IMR-90 (cell line): ENCODE data around the gene AFM. TPM values are rescaled to one million over a fixed set of nuclear protein-coding genes. Genes with fewer than 3 reads are reported as not detected.

Experiments used
- ATAC-seq: fragments of 200-7000 bp; cut with Tn5 transposase; 2 replicates; pipeline ENCODE4 v1.9.1; 2020; ENCODE audit warnings: low read depth, mild to moderate bottlenecking, moderate library complexity
- BruUV-seq: library from RNA; stranded (reverse); fragments of 400-500 nt; replicated peaks from 2 replicates; lab custom pipeline; 2021; lab: Mats Ljungman, UMichigan
- CTCF ChIA-PET: fragments of 300-600 bp; formaldehyde crosslinking; extraction: SDS; loops from one replicate; lab custom pipeline; 2021; ENCODE audit warnings: antibody characterized with exemption; lab: Yijun Ruan, JAX
- POLR2A ChIA-PET: fragments of 300-600 bp; sonication (Branson Sonifier 250); formaldehyde crosslinking; loops from one replicate; lab custom pipeline; 2022; ENCODE audit warnings: antibody characterized with exemption; ENCODE audit not compliant: unreplicated experiment; lab: Charles Lee
- DNase-seq: peaks from one replicate; pipeline ENCODE4 v3.0.0; 2013
- H2AFZ ChIP-seq: replicated peaks from 2 replicates; pipeline ENCODE3; 2013; ENCODE audit warnings: low read length, mild to moderate bottlenecking; ENCODE audit not compliant: poor library complexity
- H2AK5ac ChIP-seq: 2 replicates; pipeline ENCODE4 v1.6.1; 2013; ENCODE audit warnings: low read depth, low read length, inconsistent platforms
- H2AK9ac ChIP-seq: replicated peaks from 2 replicates; pipeline ENCODE3; 2013; ENCODE audit warnings: mild to moderate bottlenecking, low read depth, low read length, moderate library complexity; ENCODE audit not compliant: poor library complexity
- H2BK120ac ChIP-seq: 2 replicates; pipeline ENCODE4 v1.6.1; 2013; ENCODE audit warnings: low read depth, low read length, inconsistent platforms
- H2BK15ac ChIP-seq: 3 replicates; pipeline ENCODE4 v1.6.1; 2013; ENCODE audit warnings: low read depth, low read length, inconsistent platforms
- H2BK20ac ChIP-seq: 2 replicates; pipeline ENCODE4 v1.6.1; 2013; ENCODE audit warnings: low read depth, mild to moderate bottlenecking, inconsistent platforms, low read length, moderate library complexity
- H2BK5ac ChIP-seq: 2 replicates; pipeline ENCODE4 v1.6.1; 2013; ENCODE audit warnings: mild to moderate bottlenecking, low read depth, low read length, inconsistent platforms; ENCODE audit not compliant: poor library complexity, severe bottlenecking
- H3K14ac ChIP-seq: replicated peaks from 2 replicates; pipeline ENCODE4 v1.6.1; 2013; ENCODE audit warnings: low read depth, low read length, inconsistent platforms
- H3K18ac ChIP-seq: 2 replicates; pipeline ENCODE4 v1.6.1; 2013; ENCODE audit warnings: low read depth, low read length, control low read depth
- H3K23ac ChIP-seq: 2 replicates; pipeline ENCODE4 v1.6.1; 2013; ENCODE audit warnings: low read depth, low read length, inconsistent platforms
- H3K27ac ChIP-seq: 2 replicates; pipeline ENCODE4 v1.5.1; 2013; ENCODE audit warnings: mild to moderate bottlenecking, control low read depth, low read length; ENCODE audit not compliant: insufficient read depth
- H3K27me3 ChIP-seq: 2 replicates; pipeline ENCODE4 v1.6.1; 2013; ENCODE audit warnings: low read length; ENCODE audit not compliant: control insufficient read depth, insufficient read depth
- H3K36me3 ChIP-seq: 2 replicates; pipeline ENCODE4 v1.6.1; 2013; ENCODE audit warnings: low read length, mixed read lengths; ENCODE audit not compliant: control insufficient read depth, insufficient read depth
- H3K4ac ChIP-seq: 2 replicates; pipeline ENCODE4 v1.6.1; 2013; ENCODE audit warnings: low read depth, low read length, inconsistent platforms
- H3K4me1 ChIP-seq: 2 replicates; pipeline ENCODE4 v1.6.1; 2013; ENCODE audit warnings: low read length, mixed read lengths; ENCODE audit not compliant: control insufficient read depth, insufficient read depth
- H3K4me2 ChIP-seq: 2 replicates; pipeline ENCODE4 v1.6.1; 2013; ENCODE audit warnings: low read depth, mild to moderate bottlenecking, control low read depth, low read length, moderate library complexity
- H3K4me3 ChIP-seq: 2 replicates; pipeline ENCODE4 v1.5.1; 2013; ENCODE audit warnings: low read depth, mild to moderate bottlenecking, control low read depth, low read length, moderate library complexity; ENCODE audit not compliant: insufficient read depth
- H3K56ac ChIP-seq: 2 replicates; pipeline ENCODE4 v1.6.1; 2013; ENCODE audit warnings: low read length, inconsistent platforms; ENCODE audit not compliant: insufficient read depth; ENCODE audit errors: extremely low read depth
- H3K79me1 ChIP-seq, 2 experiments: 2 replicates each; pipeline ENCODE4 v1.6.1; 2013; ENCODE audit warnings: low read length in 2 of 2, inconsistent platforms in 1 of 2, low read depth in 1 of 2
- H3K9ac ChIP-seq: 2 replicates; pipeline ENCODE4 v1.6.1; 2013; ENCODE audit warnings: low read depth, low read length, control low read depth
- H3K9me1 ChIP-seq: 2 replicates; pipeline ENCODE4 v1.6.1; 2013; ENCODE audit warnings: low read length, inconsistent platforms; ENCODE audit not compliant: insufficient read depth
- H3K9me3 ChIP-seq: 2 replicates; pipeline ENCODE4 v1.6.1; 2013; ENCODE audit warnings: low read length; ENCODE audit not compliant: control insufficient read depth, insufficient read depth
- H4K20me1 ChIP-seq: 2 replicates; pipeline ENCODE4 v1.6.1; 2013; ENCODE audit warnings: low read length, inconsistent platforms; ENCODE audit not compliant: insufficient read depth
- H4K5ac ChIP-seq: 2 replicates; pipeline ENCODE4 v1.6.1; 2013; ENCODE audit warnings: mild to moderate bottlenecking, low read depth, low read length, control low read depth
- H4K8ac ChIP-seq, 2 experiments: 2 replicates each; pipeline ENCODE4 v1.6.1; 2013; ENCODE audit warnings: low read depth in 2 of 2, low read length in 2 of 2, control low read depth in 1 of 2, inconsistent platforms in 1 of 2
- H4K91ac ChIP-seq: 2 replicates; pipeline ENCODE4 v1.6.1; 2013; ENCODE audit warnings: low read depth, low read length, inconsistent platforms; ENCODE audit not compliant: insufficient read depth
- BHLHE40 ChIP-seq: fragments of 150-350 bp; IDR thresholded peaks from 2 replicates; pipeline ENCODE4 v1.6.1; 2016; ENCODE audit warnings: mild to moderate bottlenecking, low read depth, low read length
- CEBPB ChIP-seq: IDR thresholded peaks from 2 replicates; pipeline ENCODE4 v1.6.1; 2012; ENCODE audit warnings: low read depth, low read length, improper control_type of control experiment
- CHD1 ChIP-seq: IDR thresholded peaks from 2 replicates; pipeline ENCODE4 v1.6.1; 2012; ENCODE audit warnings: low read depth, low read length, improper control_type of control experiment
- ELK1 ChIP-seq: fragments of 150-350 bp; IDR thresholded peaks from 2 replicates; pipeline ENCODE4 v1.6.1; 2016; ENCODE audit warnings: low read depth, mild to moderate bottlenecking, low read length, moderate library complexity, borderline replicate concordance
- FOS ChIP-seq: fragments of 150-350 bp; IDR thresholded peaks from 2 replicates; pipeline ENCODE4 v1.6.1; 2016; ENCODE audit warnings: low read depth, low read length
- MAFK ChIP-seq: IDR thresholded peaks from 2 replicates; pipeline ENCODE4 v1.6.1; 2012; ENCODE audit warnings: low read depth, low read length, improper control_type of control experiment
- MXI1 ChIP-seq: IDR thresholded peaks from 2 replicates; pipeline ENCODE4 v1.6.1; 2012; ENCODE audit warnings: low read depth, mild to moderate bottlenecking, low read length, moderate library complexity, borderline replicate concordance
- NFE2L2 ChIP-seq: fragments of 150-350 bp; IDR thresholded peaks from 2 replicates; pipeline ENCODE4 v1.6.1; 2016; ENCODE audit warnings: low read depth, mild to moderate bottlenecking, low read length
- POLR2A ChIP-seq: IDR thresholded peaks from 2 replicates; pipeline ENCODE4 v1.6.1; 2012; ENCODE audit warnings: mild to moderate bottlenecking, low read depth, low read length
- RAD21 ChIP-seq: IDR thresholded peaks from 2 replicates; pipeline ENCODE4 v1.6.1; 2012; ENCODE audit warnings: low read length, improper control_type of control experiment
- RCOR1 ChIP-seq: IDR thresholded peaks from 2 replicates; pipeline ENCODE4 v1.6.1; 2012; ENCODE audit warnings: mild to moderate bottlenecking, low read length, improper control_type of control experiment; ENCODE audit not compliant: insufficient replicate concordance
- RFX5 ChIP-seq: IDR thresholded peaks from 2 replicates; pipeline ENCODE4 v1.8.0; 2012; ENCODE audit warnings: low read depth, mild to moderate bottlenecking, low read length, moderate library complexity
- SMC3 ChIP-seq: fragments of 150-350 bp; IDR thresholded peaks from 2 replicates; pipeline ENCODE4 v1.6.1; 2016; ENCODE audit warnings: low read depth, mild to moderate bottlenecking, antibody characterized with exemption, low read length, moderate library complexity
- USF2 ChIP-seq: fragments of 150-350 bp; IDR thresholded peaks from 2 replicates; pipeline ENCODE4 v1.6.1; 2017; ENCODE audit warnings: mild to moderate bottlenecking, antibody characterized with exemption, low read length, low read depth
- WGBS, 2 experiments: methylation state at CpG; one replicate each; pipeline versions ENCODE4 v1.1.5 to v1.1.7; 2013; ENCODE audit warnings: missing lambda C conversion rate in 2 of 2; ENCODE audit not compliant: insufficient read length in 1 of 2; ENCODE audit errors: extremely low coverage in 2 of 2; 5-methylcytosine and 5-hydroxymethylcytosine counted together
- dilution Hi-C: fragments of 300-500 bp; cut with HindIII; formaldehyde crosslinking; loops from one replicate; pipeline ENCODE4 v1.14.3; 2018; ENCODE audit warnings: low sequenced_read_pairs; ENCODE audit not compliant: unreplicated experiment
- in situ Hi-C: fragments of 300-500 bp; cut with MboI; formaldehyde crosslinking; loops from 3 replicates; pipeline ENCODE4 v1.14.3; 2019; ENCODE audit warnings: low sequenced_read_pairs, inconsistent platforms, mixed read lengths
- intact Hi-C: fragments of 100-400 bp; cut with micrococcal nuclease; formaldehyde crosslinking; loops from 2 replicates; pipeline ENCODE4 v1.10.0; 2022
- polyA plus RNA-seq, 3 experiments: library from polyadenylated mRNA; depleted of rRNA; stranded (reverse); fragments of >200 nt; gene quantifications; 2 replicates each; pipeline ENCODE4 v1.2.3, GENCODE V29; 2012; ENCODE audit warnings: low replicate concordance in 1 of 3
- total RNA-seq: library from RNA; depleted of rRNA; stranded (reverse); fragments of >200 nt; gene quantifications from 2 replicates; pipeline ENCODE4 v1.2.3, GENCODE V29; 2012
- TF ChIP-seq, protein P1 (sequence below): conservative IDR thresholded peaks from 2 replicates; pipeline ENCODE4 v1.5.1; 2012; ENCODE audit warnings: mild to moderate bottlenecking, low read depth, low read length, improper control_type of control experiment

Gene AFM
- total and polyA plus RNA-seq, 2 of the 4 experiments (the other 2 are of a cell fraction) = not detected

- no TSS peak for BruUV-seq
- no peak overlapping the region for H4K8ac ChIP-seq
- no peak overlapping the region for H4K91ac ChIP-seq
- H2AK9ac ChIP-seq = no peak overlapping the region
- H3K36me3 ChIP-seq = no peaks in the 10 kb centered on the region
- H3K27me3 ChIP-seq = no peaks in the 10 kb centered on the region; the same call in 1 of the 2 replicates
- H3K9ac ChIP-seq = no peak overlapping the region
- H3K56ac ChIP-seq = no peak overlapping the region
- H3K18ac ChIP-seq = no peak overlapping the region
- H2BK20ac ChIP-seq = no peak overlapping the region
- CTCF ChIA-PET = no interaction called here
- no peak overlapping the region for H3K27ac ChIP-seq
- ATAC-seq (peak; percentile 56; the same call in 1 of the 2 replicates), DNase-seq (peak; percentile 3)
- intact Hi-C loops (no loop called here), dilution Hi-C loops (no loop called here), in situ Hi-C loops (no loop called here)
- H3K79me1 ChIP-seq = no peaks in the 10 kb centered on the region
- no peak overlapping the region for H2AFZ ChIP-seq
- POLR2A ChIA-PET = no interaction called here
- H3K4ac ChIP-seq = no peak overlapping the region
- H4K5ac ChIP-seq = no peak overlapping the region
- H3K4me3 ChIP-seq = no peak overlapping the region
- H3K4me1 ChIP-seq = no peaks in the 10 kb centered on the region
- no peaks in the 10 kb centered on the region for H3K9me1 ChIP-seq
- no peak overlapping the region for H2AK5ac ChIP-seq
- no CpG with 5 or more reads among the region's 4 CpGs for WGBS, 2 experiments
- no peak overlapping the region for H2BK120ac ChIP-seq
- H3K14ac ChIP-seq = no peak overlapping the region
- H4K20me1 ChIP-seq = no peaks in the 10 kb centered on the region
- H3K9me3 ChIP-seq = no peaks in the 10 kb centered on the region
- no peak overlapping the region for H2BK15ac ChIP-seq
- TF ChIP-seq NFE2L2 = no peak
- TF ChIP-seq USF2 = no peak
- no peak for TF ChIP-seq RAD21
- TF ChIP-seq POLR2A = no peak
- no peak for TF ChIP-seq ELK1
- no peak for TF ChIP-seq CHD1
- TF ChIP-seq MAFK = no peak
- no peak for TF ChIP-seq CEBPB
- TF ChIP-seq FOS = no peak
- TF ChIP-seq RFX5 = no peak
- TF ChIP-seq SMC3 = no peak
- no peak for TF ChIP-seq RCOR1
- TF ChIP-seq MXI1 = no peak
- TF ChIP-seq BHLHE40 = no peak
- TF ChIP-seq, protein P1, sequence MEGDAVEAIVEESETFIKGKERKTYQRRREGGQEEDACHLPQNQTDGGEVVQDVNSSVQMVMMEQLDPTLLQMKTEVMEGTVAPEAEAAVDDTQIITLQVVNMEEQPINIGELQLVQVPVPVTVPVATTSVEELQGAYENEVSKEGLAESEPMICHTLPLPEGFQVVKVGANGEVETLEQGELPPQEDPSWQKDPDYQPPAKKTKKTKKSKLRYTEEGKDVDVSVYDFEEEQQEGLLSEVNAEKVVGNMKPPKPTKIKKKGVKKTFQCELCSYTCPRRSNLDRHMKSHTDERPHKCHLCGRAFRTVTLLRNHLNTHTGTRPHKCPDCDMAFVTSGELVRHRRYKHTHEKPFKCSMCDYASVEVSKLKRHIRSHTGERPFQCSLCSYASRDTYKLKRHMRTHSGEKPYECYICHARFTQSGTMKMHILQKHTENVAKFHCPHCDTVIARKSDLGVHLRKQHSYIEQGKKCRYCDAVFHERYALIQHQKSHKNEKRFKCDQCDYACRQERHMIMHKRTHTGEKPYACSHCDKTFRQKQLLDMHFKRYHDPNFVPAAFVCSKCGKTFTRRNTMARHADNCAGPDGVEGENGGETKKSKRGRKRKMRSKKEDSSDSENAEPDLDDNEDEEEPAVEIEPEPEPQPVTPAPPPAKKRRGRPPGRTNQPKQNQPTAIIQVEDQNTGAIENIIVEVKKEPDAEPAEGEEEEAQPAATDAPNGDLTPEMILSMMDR = no peak
- no peak overlapping the region for H3K23ac ChIP-seq
- peak overlapping the region; percentile 31 for H3K4me2 ChIP-seq
- H2BK5ac ChIP-seq = no peak overlapping the region
Observed at GRCh38 chr4:73499996-73500765, 18.6 kb downstream of the AFM start.
